ENCODE data around the gene DNAL1. TPM values are rescaled to one million over a fixed set of nuclear protein-coding genes. Genes with fewer than 3 reads are reported as not detected.

DNAL1 gene
- total RNA-seq, 1 experiment from 2014 or later, result 28.1 TPM

GRCh38 chr14:73748858-73749357, 104.1 kb downstream of the DNAL1 start:
- BruUV-seq (replicated peaks), result no TSS peak
- TF ChIP-seq EZH2 (IDR thresholded peaks at IDR 0.05; ENCODE audit: borderline replicate concordance, low read depth, low read length, poor library complexity, severe bottlenecking) (no peak), CTCF (conservative IDR thresholded peaks at IDR 0.05; ENCODE audit: low read depth, low read length) (no peak)
- H3K36me3 ChIP-seq (ENCODE audit: insufficient read depth, low read length, poor library complexity, severe bottlenecking), result no peaks in the 10 kb centered on the region
- H3K9me3 ChIP-seq (ENCODE audit: low read depth, low read length, poor library complexity, severe bottlenecking), result no peaks in the 10 kb centered on the region
- no peak overlapping the region for H3K27ac ChIP-seq (ENCODE audit: low read depth, low read length, poor library complexity, severe bottlenecking)
- intact Hi-C loops (cut with micrococcal nuclease; ENCODE audit: unreplicated experiment), result no loop called here
- ChIA-PET CTCF (no interaction called here), POLR2A (ENCODE audit: low non-redundant PET) (no interaction called here)
- H3K4me1 ChIP-seq (ENCODE audit: insufficient read depth, low read length, poor library complexity, severe bottlenecking), result peaks cover 62% of the 10 kb centered on the region
- H3K27me3 ChIP-seq (replicated peaks; ENCODE audit: insufficient read depth, low read depth, low read length, poor library complexity), result no peaks in the 10 kb centered on the region
- no peak overlapping the region for H3K4me3 ChIP-seq (ENCODE audit: low read depth, low read length, poor library complexity, severe bottlenecking)
- no peak for DNase-seq (ENCODE audit: low spot score)

- Histone ChIP-seq H3K27me3 (replicated peaks; ENCODE audit: insufficient read depth, low read depth, low read length, poor library complexity) (no peaks in the 10 kb centered on the region), H3K4me1 (ENCODE audit: insufficient read depth, low read length, poor library complexity, severe bottlenecking) (peaks cover 61% of the 10 kb centered on the region), H3K27ac (ENCODE audit: low read depth, low read length, poor library complexity, severe bottlenecking) (peak overlapping the region; percentile 55), H3K4me3 (ENCODE audit: low read depth, low read length, poor library complexity, severe bottlenecking) (no peak overlapping the region), H3K36me3 (ENCODE audit: insufficient read depth, low read length, poor library complexity, severe bottlenecking) (no peaks in the 10 kb centered on the region), H3K9me3 (ENCODE audit: low read depth, low read length, poor library complexity, severe bottlenecking) (no peaks in the 10 kb centered on the region)
- TF ChIP-seq EZH2 (IDR thresholded peaks at IDR 0.05; ENCODE audit: borderline replicate concordance, low read depth, low read length, poor library complexity, severe bottlenecking), result no peak
- no peak for TF ChIP-seq CTCF (conservative IDR thresholded peaks at IDR 0.05; ENCODE audit: low read depth, low read length)
- no TSS peak for BruUV-seq (replicated peaks)
- intact Hi-C loops (cut with micrococcal nuclease; ENCODE audit: unreplicated experiment), result no loop called here
- no peak for DNase-seq (ENCODE audit: low spot score)
- POLR2A ChIA-PET (ENCODE audit: low non-redundant PET), result interaction anchor here (0.7 kb wide), 1 partner anchor 10 kb away, joined by 3 read pairs; no protein-coding TSS in a partner anchor
- CTCF ChIA-PET, result no interaction called here
Observed at GRCh38 chr14:73749706-73750530, 105.1 kb downstream of the DNAL1 start.

GRCh38 chr14:73750531-73750901, 105.7 kb downstream of the DNAL1 start:
- TF ChIP-seq CTCF (conservative IDR thresholded peaks at IDR 0.05; ENCODE audit: low read depth, low read length), result no peak
- TF ChIP-seq EZH2 (IDR thresholded peaks at IDR 0.05; ENCODE audit: borderline replicate concordance, low read depth, low read length, poor library complexity, severe bottlenecking), result no peak
- no TSS peak for BruUV-seq (replicated peaks)
- no peak for DNase-seq (ENCODE audit: low spot score)
- H3K27me3 ChIP-seq (replicated peaks; ENCODE audit: insufficient read depth, low read depth, low read length, poor library complexity), result no peaks in the 10 kb centered on the region
- ChIA-PET POLR2A (ENCODE audit: low non-redundant PET) (interaction anchor here (0.7 kb wide), 1 partner anchor 9 kb away, joined by 3 read pairs; no protein-coding TSS in a partner anchor), CTCF (no interaction called here)
- intact Hi-C loops (cut with micrococcal nuclease; ENCODE audit: unreplicated experiment), result no loop called here
- no peaks in the 10 kb centered on the region for H3K36me3 ChIP-seq (ENCODE audit: insufficient read depth, low read length, poor library complexity, severe bottlenecking)
- H3K27ac ChIP-seq (ENCODE audit: low read depth, low read length, poor library complexity, severe bottlenecking), result peak overlapping the region; percentile 55
- H3K9me3 ChIP-seq (ENCODE audit: low read depth, low read length, poor library complexity, severe bottlenecking), result no peaks in the 10 kb centered on the region
- no peak overlapping the region for H3K4me3 ChIP-seq (ENCODE audit: low read depth, low read length, poor library complexity, severe bottlenecking)
- H3K4me1 ChIP-seq (ENCODE audit: insufficient read depth, low read length, poor library complexity, severe bottlenecking), result peaks cover 61% of the 10 kb centered on the region

Measured in A673 (cell line).